K562 (cell line): ENCODE measurements around the gene CUL1. TPM values are rescaled to one million over a fixed set of nuclear protein-coding genes. Genes with fewer than 3 reads are reported as not detected.
A peak's percentile ranks its signal among the peaks of the same experiment; 100 is the strongest.

Source experiments
- ATAC-seq: fragments of 200-7000 bp; cut with Tn5 transposase; 3 replicates; pipeline ENCODE4 v1.9.1; 2020; ENCODE audit warnings: moderate library complexity
- BruUV-seq: library from RNA; stranded (reverse); fragments of 400-500 nt; replicated peaks from 2 replicates; lab custom pipeline; 2021; lab: Mats Ljungman, UMichigan
- CTCF ChIA-PET: fragments of 300-600 bp; formaldehyde crosslinking; extraction: SDS; loops from one replicate; lab custom pipeline; 2021; ENCODE audit warnings: low intra/inter-chr PET ratio; lab: Yijun Ruan, JAX
- POLR2A ChIA-PET: fragments of 300-600, 350-650 bp; sonication (Branson Sonifier 250); formaldehyde crosslinking; extraction: SDS; loops from one replicate; lab custom pipeline; 2021; ENCODE audit warnings: antibody characterized with exemption, inconsistent platforms; lab: Yijun Ruan, JAX
- DNase-seq, 4 experiments: peaks; one replicate each; pipeline versions ENCODE4 v3.0.0 to v3.0.0-alpha.2; 2011 to 2018; ENCODE audit warnings: low spot score in 3 of 4, mixed read lengths in 3 of 4; ENCODE audit errors: extremely low read depth in 1 of 4
- FAIRE-seq: peaks from 2 replicates; lab custom pipeline; 2011; peaks lifted over from hg19 to GRCh38; lab: Jason Lieb, UNC
- H2AFZ ChIP-seq: 2 replicates; pipeline ENCODE4 v1.6.0; 2011; ENCODE audit warnings: low read depth, low read length, control low read depth, inconsistent platforms
- H3K27ac ChIP-seq: fragments of 200-600 bp; 3 replicates; pipeline ENCODE4 v1.8.0; 2011; ENCODE audit warnings: low read depth, mild to moderate bottlenecking, control low read depth, inconsistent platforms, low read length, moderate library complexity, mixed read lengths; ENCODE audit errors: extremely low read depth
- H3K27me3 ChIP-seq, 2 experiments: fragments of 300-600 bp in 1 of 2; 2 replicates in 1 of 2; 3 replicates in 1 of 2; pipeline versions ENCODE4 v1.6.0 to v1.8.0; 2011; ENCODE audit warnings: inconsistent platforms in 2 of 2, low read length in 2 of 2, mild to moderate bottlenecking in 1 of 2, mixed read lengths in 1 of 2, moderate library complexity in 1 of 2; ENCODE audit not compliant: control insufficient read depth in 2 of 2, insufficient read depth in 2 of 2
- H3K36me3 ChIP-seq: fragments of 300-600 bp; 3 replicates; pipeline ENCODE4 v1.8.0; 2011; ENCODE audit warnings: mild to moderate bottlenecking, low read length, inconsistent platforms; ENCODE audit not compliant: control insufficient read depth, insufficient read depth
- H3K4me1 ChIP-seq, 2 experiments: fragments of 200-600 bp in 1 of 2; replicated peaks in 1 of 2; 2 replicates in 1 of 2; 3 replicates in 1 of 2; pipeline versions ENCODE4 v1.5.1 to v1.8.0; 2011; ENCODE audit warnings: inconsistent platforms in 2 of 2, low read length in 2 of 2, mild to moderate bottlenecking in 1 of 2, mixed read lengths in 1 of 2, moderate library complexity in 1 of 2; ENCODE audit not compliant: control insufficient read depth in 2 of 2, insufficient read depth in 2 of 2
- H3K4me2 ChIP-seq: 2 replicates; pipeline ENCODE4 v1.6.1; 2011; ENCODE audit warnings: low read length, control low read depth, inconsistent platforms, mixed read lengths; ENCODE audit not compliant: insufficient read depth
- H3K4me3 ChIP-seq: fragments of 200-600 bp; sonication (generic), shearing (Covaris generic); 2 replicates; pipeline ENCODE4 v1.5.1; 2016; ENCODE audit warnings: control low read depth, inconsistent platforms
- H3K79me2 ChIP-seq: fragments of 200-600 bp; 3 replicates; pipeline ENCODE4 v1.8.0; 2011; ENCODE audit warnings: low read length, inconsistent platforms; ENCODE audit not compliant: control insufficient read depth, insufficient read depth
- H3K9ac ChIP-seq, 2 experiments: 2 replicates each; pipeline versions ENCODE4 v1.6.0 to v1.6.1; 2011; ENCODE audit warnings: low read depth in 2 of 2, low read length in 2 of 2, control low read depth in 1 of 2, inconsistent platforms in 1 of 2, mild to moderate bottlenecking in 1 of 2, mixed read lengths in 1 of 2; ENCODE audit not compliant: insufficient read depth in 1 of 2
- H3K9me1 ChIP-seq: one replicate; pipeline ENCODE4 v1.6.0; 2011; ENCODE audit warnings: inconsistent platforms, mild to moderate bottlenecking, low read length, moderate library complexity; ENCODE audit not compliant: control insufficient read depth, insufficient read depth
- H3K9me3 ChIP-seq: replicated peaks from 2 replicates; pipeline ENCODE4 v1.5.1; 2011; ENCODE audit warnings: low read depth, low read length, inconsistent platforms; ENCODE audit not compliant: control insufficient read depth, insufficient read depth
- H4K20me1 ChIP-seq: replicated peaks from 2 replicates; pipeline ENCODE4 v1.6.1; 2011; ENCODE audit warnings: low read length, inconsistent platforms, mixed read lengths; ENCODE audit not compliant: control insufficient read depth, insufficient read depth
- CBX8 ChIP-seq: fragments of 200-600 bp; sonication (generic); IDR thresholded peaks from 2 replicates; pipeline ENCODE4 v1.6.1; 2012; ENCODE audit warnings: borderline replicate concordance, mixed run types, low read depth, mild to moderate bottlenecking, moderate library complexity, mixed read lengths, low read length, control low read depth, inconsistent platforms; ENCODE audit not compliant: poor library complexity, severe bottlenecking; ENCODE audit errors: extremely low read depth
- ESRRA ChIP-seq: fragments of 450-650 bp; IDR thresholded peaks from 2 replicates; pipeline ENCODE4 v1.6.1; 2014; ENCODE audit warnings: low read depth, mild to moderate bottlenecking, moderate library complexity, borderline replicate concordance
- HDAC3 ChIP-seq: fragments of 450-650 bp; IDR thresholded peaks from 2 replicates; pipeline ENCODE4 v1.6.1; 2018; ENCODE audit warnings: borderline replicate concordance, mild to moderate bottlenecking, moderate library complexity; ENCODE audit not compliant: partially characterized antibody
- HMGN3 ChIP-seq: IDR thresholded peaks from 2 replicates; pipeline ENCODE4 v1.6.1; 2011; ENCODE audit warnings: borderline replicate concordance, low read depth, mild to moderate bottlenecking, mixed read lengths, low read length; ENCODE audit not compliant: insufficient read length; ENCODE audit errors: extremely low read depth
- MYC ChIP-seq, 2 experiments: fragments of 250-450 bp in 1 of 2; sonication (Bioruptor Pico) in 1 of 2; IDR thresholded peaks; 2 replicates each; pipeline versions ENCODE4 v1.5.1 to v1.6.1; 2012 to 2021; ENCODE audit warnings: low read depth in 2 of 2, borderline replicate concordance in 1 of 2, improper control_type of control experiment in 1 of 2, low read length in 1 of 2, mild to moderate bottlenecking in 1 of 2, moderate library complexity in 1 of 2
- NKRF ChIP-seq: fragments of 450-650 bp; IDR thresholded peaks from 2 replicates; pipeline ENCODE4 v1.6.1; 2016; ENCODE audit warnings: borderline replicate concordance
- PBX2 ChIP-seq, 2 experiments: IDR thresholded peaks in 1 of 2; conservative IDR thresholded peaks in 1 of 2; 2 replicates each; pipeline ENCODE4 v1.6.1; 2016; ENCODE audit warnings: low read depth in 2 of 2, mild to moderate bottlenecking in 1 of 2, missing compliant biosample characterization in 1 of 2, missing genetic modification characterization in 1 of 2, moderate library complexity in 1 of 2
- TFAP4 ChIP-seq: sonication (generic); formaldehyde crosslinking; IDR thresholded peaks from 2 replicates; pipeline ENCODE4 v1.8.0; 2022; ENCODE audit warnings: missing genetic modification reagents, mild to moderate bottlenecking, moderate library complexity, borderline replicate concordance
- ZNF253 ChIP-seq: fragments of 250-450 bp; sonication (Bioruptor Pico); conservative IDR thresholded peaks from 2 replicates; pipeline ENCODE4 v1.6.1; 2021; ENCODE audit warnings: mild to moderate bottlenecking
- ZNF354B ChIP-seq: fragments of 250-450 bp; sonication (Bioruptor Pico); IDR thresholded peaks from 2 replicates; pipeline ENCODE4 v1.4.0; 2020
- WGBS: fragments of 100-300 bp; shearing (Covaris generic); methylation state at CpG from one replicate; pipeline ENCODE4 v1.1.6; 2016; ENCODE audit warnings: low coverage, mixed read lengths; ENCODE audit not compliant: insufficient coverage; ENCODE audit errors: missing lambda C conversion rate; 5-methylcytosine and 5-hydroxymethylcytosine counted together
- in situ Hi-C: fragments of 300-500 bp; cut with MboI; formaldehyde crosslinking; loops from 4 replicates; pipeline ENCODE4 v1.15.0; 2018; ENCODE audit warnings: inconsistent platforms, mixed read lengths
- intact Hi-C: fragments of 100-400 bp; cut with micrococcal nuclease; formaldehyde crosslinking; loops from 2 replicates; pipeline ENCODE4 v1.14.2; 2022
- polyA plus RNA-seq, 8 experiments: library from polyadenylated mRNA; depleted of rRNA in 4 of 8; stranded (reverse) in 5 of 8; unstranded in 3 of 8; fragments of >200 nt; fragmentation: Nextera tagmentation in 2 of 8; fragmentation: Illumina TruSeq in 1 of 8; extraction: Ambion mirVana in 2 of 8; extraction: Trizol in 1 of 8; gene quantifications; 2 replicates each; pipeline versions ENCODE4 v1.2.1 to v1.2.3, GENCODE V29; 2011 to 2014; ENCODE audit warnings: inconsistent platforms in 1 of 8, missing spikeins in 1 of 8
- total RNA-seq, 7 experiments: library from RNA; depleted of rRNA in 6 of 7; stranded (reverse); fragments of >200 nt in 6 of 7; fragmentation: Illumina TruSeq in 2 of 7; extraction: Trizol in 2 of 7; gene quantifications; 2 replicates each; pipeline versions ENCODE4 v1.2.1 to v1.2.3, GENCODE V29; 2011 to 2021; ENCODE audit warnings: low replicate concordance in 1 of 7
- TF ChIP-seq, protein P1 (sequence below): fragments of 250-450 bp; sonication (Bioruptor Pico); IDR thresholded peaks from 2 replicates; pipeline ENCODE4 v1.6.1; 2021; ENCODE audit warnings: mild to moderate bottlenecking

CUL1 gene
- total and polyA plus RNA-seq, 9 of the 15 experiments (the other 6 are each of a cell fraction or from before 2014, with no cell fraction given): 31.5 to 107 (median 96.5) TPM

DNA sequence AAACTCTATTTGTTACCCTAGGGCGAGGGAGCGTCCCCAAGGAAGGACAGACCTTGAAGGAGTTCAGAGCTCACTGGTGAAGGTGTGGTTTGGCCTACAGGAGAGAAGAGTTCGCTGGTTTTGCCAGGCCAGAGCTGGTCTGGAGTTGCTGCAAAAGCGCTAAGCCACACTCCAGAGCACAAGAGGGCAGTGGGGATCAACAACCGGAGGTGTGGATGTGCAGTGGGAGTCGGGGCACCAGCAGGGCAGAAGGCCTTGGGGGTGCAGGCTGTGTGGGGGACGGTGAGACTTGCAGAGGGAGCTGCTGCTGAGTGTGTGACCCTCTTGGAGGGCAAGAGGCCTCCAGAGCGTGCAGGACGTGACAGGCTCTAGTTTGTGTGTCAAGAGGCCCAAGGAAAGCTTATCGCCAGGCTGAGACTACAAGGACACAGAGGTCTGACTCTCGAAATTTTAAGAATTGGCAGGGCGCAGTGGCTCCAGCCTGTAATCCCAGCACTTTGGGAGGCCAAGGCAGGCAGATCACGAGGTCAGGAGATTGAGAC lies 14.3 kb upstream of the CUL1 start:
- no peaks in the 10 kb centered on the region for H4K20me1 ChIP-seq
- H3K79me2 ChIP-seq: no peaks in the 10 kb centered on the region
- DNase-seq (no peak), FAIRE-seq (no peak), ATAC-seq (peak; percentile 70)
- H3K36me3 ChIP-seq: no peaks in the 10 kb centered on the region
- H3K4me1 ChIP-seq: peaks cover 0 to 4% of the 10 kb centered on the region in 2 experiments; a peak in 1 of 5 replicates
- in situ Hi-C loops: no loop called here
- H3K9me3 ChIP-seq: no peaks in the 10 kb centered on the region
- WGBS: 21% methylated on average over 13 of the region's 13 CpGs
- H2AFZ ChIP-seq: no peak overlapping the region
- POLR2A ChIA-PET: interaction anchor here (0.6 to 1.0 kb wide), 5 partner anchors 9 to 45 kb away, joined by 3 to 4 read pairs (median 3); partner anchors contain the start of gene CUL1
- H3K4me2 ChIP-seq: no peak overlapping the region
- no peaks in the 10 kb centered on the region for H3K9me1 ChIP-seq
- CTCF ChIA-PET: interaction anchor here (0.6 kb wide), 1 partner anchor 279 kb away, joined by 3 read pairs; no protein-coding TSS in a partner anchor
- peaks cover 20 to 21% of the 10 kb centered on the region in 2 experiments; a peak in 4 of 5 replicates for H3K27me3 ChIP-seq
- intact Hi-C loops: no loop called here
- no peak overlapping the region for H3K27ac ChIP-seq
- no peak overlapping the region for H3K4me3 ChIP-seq
- BruUV-seq: no TSS peak
- H3K9ac ChIP-seq: peak overlapping the region in 1 of 2 experiments; percentile 9; a peak in 2 of 4 replicates
- TF ChIP-seq NKRF (no peak), ESRRA (no peak), HDAC3 (no peak), ZNF354B (no peak), HMGN3 (no peak), MYC (IDR thresholded peaks at IDR 0.05; ENCODE audit: low read depth, low read length) (no peak), MYC (CRISPR knock-in tag; IDR thresholded peaks at IDR 0.05; ENCODE audit: borderline replicate concordance, low read depth) (no peak), CBX8 (no peak), ZNF253 (CRISPR knock-in tag) (no peak), TFAP4 (peak; percentile 27; the same call in 1 of the 2 replicates), PBX2 (CRISPR knock-in tag; IDR thresholded peaks at IDR 0.05; ENCODE audit: low read depth) (no peak), PBX2 (tag; conservative IDR thresholded peaks at IDR 0.05; ENCODE audit: low read depth) (no peak)
- TF ChIP-seq, protein P1, sequence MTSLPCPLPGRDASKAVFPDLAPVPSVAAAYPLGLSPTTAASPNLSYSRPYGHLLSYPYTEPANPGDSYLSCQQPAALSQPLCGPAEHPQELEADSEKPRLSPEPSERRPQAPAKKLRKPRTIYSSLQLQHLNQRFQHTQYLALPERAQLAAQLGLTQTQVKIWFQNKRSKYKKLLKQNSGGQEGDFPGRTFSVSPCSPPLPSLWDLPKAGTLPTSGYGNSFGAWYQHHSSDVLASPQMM (CRISPR knock-in tag): no peak
